ENCODE results near the gene OXT.

The OXT gene

GRCh38 chr20:3101737-3102574 is 30.5 kb downstream of the OXT start:
- no peaks in the 10 kb centered on the region for H3K9me3 ChIP-seq (ENCODE audit: control insufficient read depth, low read length)
- no peaks in the 10 kb centered on the region for H3K27me3 ChIP-seq (ENCODE audit: control insufficient read depth, insufficient read depth, low read length, poor library complexity, severe bottlenecking)
- H3K36me3 ChIP-seq (ENCODE audit: control insufficient read depth, insufficient read depth, low read length) = no peaks in the 10 kb centered on the region
- peaks cover 9% of the 10 kb centered on the region for H3K4me1 ChIP-seq (ENCODE audit: control insufficient read depth, insufficient read depth, low read length)
- 95% methylated on average over 21 of the region's 21 CpGs for WGBS, 2 experiments
- no peak overlapping the region for H3K4me3 ChIP-seq (ENCODE audit: insufficient read depth, low read depth, low read length)
- H3K27ac ChIP-seq (ENCODE audit: insufficient read depth, low read depth, low read length, poor library complexity, severe bottlenecking) = no peak overlapping the region

- no peaks in the 10 kb centered on the region for H3K27me3 ChIP-seq (ENCODE audit: control insufficient read depth, insufficient read depth, low read length, poor library complexity, severe bottlenecking)
- H3K9me3 ChIP-seq (ENCODE audit: control insufficient read depth, low read length) = no peaks in the 10 kb centered on the region
- no peak overlapping the region for H3K4me3 ChIP-seq (ENCODE audit: insufficient read depth, low read depth, low read length)
- H3K27ac ChIP-seq (ENCODE audit: insufficient read depth, low read depth, low read length, poor library complexity, severe bottlenecking) = no peak overlapping the region
- peaks cover 14% of the 10 kb centered on the region for H3K4me1 ChIP-seq (ENCODE audit: control insufficient read depth, insufficient read depth, low read length)
- H3K36me3 ChIP-seq (ENCODE audit: control insufficient read depth, insufficient read depth, low read length) = no peaks in the 10 kb centered on the region
- WGBS, 2 experiments = 92 to 93% methylated on average over 13 of the region's 13 CpGs
Observed at GRCh38 chr20:3102575-3103368, 31.4 kb downstream of the OXT start.

- Histone ChIP-seq H3K27me3 (ENCODE audit: control insufficient read depth, insufficient read depth, low read length, poor library complexity, severe bottlenecking) (no peaks in the 10 kb centered on the region), H3K4me1 (ENCODE audit: control insufficient read depth, insufficient read depth, low read length) (peaks cover 14% of the 10 kb centered on the region), H3K9me3 (ENCODE audit: control insufficient read depth, low read length) (no peaks in the 10 kb centered on the region), H3K36me3 (ENCODE audit: control insufficient read depth, insufficient read depth, low read length) (no peaks in the 10 kb centered on the region), H3K27ac (ENCODE audit: insufficient read depth, low read depth, low read length, poor library complexity, severe bottlenecking) (no peak overlapping the region), H3K4me3 (ENCODE audit: insufficient read depth, low read depth, low read length) (no peak overlapping the region)
- WGBS, 2 experiments = 85 to 90% methylated on average over 3 of the region's 3 CpGs
Observed at GRCh38 chr20:3103369-3104032, 32.1 kb downstream of the OXT start.

- Histone ChIP-seq H3K36me3 (ENCODE audit: control insufficient read depth, insufficient read depth, low read length) (no peaks in the 10 kb centered on the region), H3K4me1 (ENCODE audit: control insufficient read depth, insufficient read depth, low read length) (peaks cover 14% of the 10 kb centered on the region), H3K9me3 (ENCODE audit: control insufficient read depth, low read length) (no peaks in the 10 kb centered on the region), H3K4me3 (ENCODE audit: insufficient read depth, low read depth, low read length) (no peak overlapping the region), H3K27me3 (ENCODE audit: control insufficient read depth, insufficient read depth, low read length, poor library complexity, severe bottlenecking) (no peaks in the 10 kb centered on the region), H3K27ac (ENCODE audit: insufficient read depth, low read depth, low read length, poor library complexity, severe bottlenecking) (no peak overlapping the region)
- WGBS, 2 experiments = 93 to 95% methylated on average over 18 of the region's 18 CpGs
Observed at GRCh38 chr20:3105256-3106137, 34.1 kb downstream of the OXT start.

- Histone ChIP-seq H3K36me3 (ENCODE audit: control insufficient read depth, insufficient read depth, low read length) (no peaks in the 10 kb centered on the region), H3K4me1 (ENCODE audit: control insufficient read depth, insufficient read depth, low read length) (peaks cover 14% of the 10 kb centered on the region), H3K9me3 (ENCODE audit: control insufficient read depth, low read length) (no peaks in the 10 kb centered on the region), H3K4me3 (ENCODE audit: insufficient read depth, low read depth, low read length) (no peak overlapping the region), H3K27ac (ENCODE audit: insufficient read depth, low read depth, low read length, poor library complexity, severe bottlenecking) (no peak overlapping the region), H3K27me3 (ENCODE audit: control insufficient read depth, insufficient read depth, low read length, poor library complexity, severe bottlenecking) (no peaks in the 10 kb centered on the region)
- 90 to 92% methylated on average over 2 to 3 of the region's 3 CpGs for WGBS, 2 experiments
Observed at GRCh38 chr20:3106185-3106584, 34.8 kb downstream of the OXT start.

GRCh38 chr20:3106658-3107463 is 35.4 kb downstream of the OXT start:
- WGBS, 2 experiments = 44 to 46% methylated on average over 14 of the region's 14 CpGs
- Histone ChIP-seq H3K27me3 (ENCODE audit: control insufficient read depth, insufficient read depth, low read length, poor library complexity, severe bottlenecking) (no peaks in the 10 kb centered on the region), H3K27ac (ENCODE audit: insufficient read depth, low read depth, low read length, poor library complexity, severe bottlenecking) (no peak overlapping the region)

GRCh38 chr20:3107464-3108025 is 36.1 kb downstream of the OXT start:
- Histone ChIP-seq H3K27ac (ENCODE audit: insufficient read depth, low read depth, low read length, poor library complexity, severe bottlenecking) (no peak overlapping the region), H3K4me1 (ENCODE audit: control insufficient read depth, insufficient read depth, low read length) (peaks cover 14% of the 10 kb centered on the region)
- 93 to 96% methylated on average over 12 of the region's 12 CpGs for WGBS, 2 experiments

More at GRCh38 chr20:3106658-3107463, 35.4 kb downstream of the OXT start:
- H3K4me1 ChIP-seq (ENCODE audit: control insufficient read depth, insufficient read depth, low read length) = peaks cover 14% of the 10 kb centered on the region
- H3K9me3 ChIP-seq (ENCODE audit: control insufficient read depth, low read length) = no peaks in the 10 kb centered on the region
- no peaks in the 10 kb centered on the region for H3K36me3 ChIP-seq (ENCODE audit: control insufficient read depth, insufficient read depth, low read length)
- H3K4me3 ChIP-seq (ENCODE audit: insufficient read depth, low read depth, low read length) = peak overlapping the region; percentile 5

GRCh38 chr20:3109350-3110302 is 38.2 kb downstream of the OXT start:
- H3K27ac ChIP-seq (ENCODE audit: insufficient read depth, low read depth, low read length, poor library complexity, severe bottlenecking) = no peak overlapping the region
- no peaks in the 10 kb centered on the region for H3K27me3 ChIP-seq (ENCODE audit: control insufficient read depth, insufficient read depth, low read length, poor library complexity, severe bottlenecking)
- no peaks in the 10 kb centered on the region for H3K36me3 ChIP-seq (ENCODE audit: control insufficient read depth, insufficient read depth, low read length)
- 95% methylated on average over 23 of the region's 23 CpGs for whole genome bisulfite sequencing, 2 experiments
- no peaks in the 10 kb centered on the region for H3K9me3 ChIP-seq (ENCODE audit: control insufficient read depth, low read length)
- no peak overlapping the region for H3K4me3 ChIP-seq (ENCODE audit: insufficient read depth, low read depth, low read length)
- peaks cover 14% of the 10 kb centered on the region for H3K4me1 ChIP-seq (ENCODE audit: control insufficient read depth, insufficient read depth, low read length)

More at GRCh38 chr20:3107464-3108025, 36.1 kb downstream of the OXT start:
- Histone ChIP-seq H3K4me3 (ENCODE audit: insufficient read depth, low read depth, low read length) (peak overlapping the region; percentile 5), H3K9me3 (ENCODE audit: control insufficient read depth, low read length) (no peaks in the 10 kb centered on the region), H3K36me3 (ENCODE audit: control insufficient read depth, insufficient read depth, low read length) (no peaks in the 10 kb centered on the region), H3K27me3 (ENCODE audit: control insufficient read depth, insufficient read depth, low read length, poor library complexity, severe bottlenecking) (no peaks in the 10 kb centered on the region)

All from ectodermal cell (in vitro differentiated cells).